B cell (primary cell): ENCODE data around the gene PTPN14. TPM values are rescaled to one million over a fixed set of nuclear protein-coding genes. Genes with fewer than 3 reads are reported as not detected.

Source experiments
- ATAC-seq: fragments of 200-7000 bp; cut with Tn5 transposase; one replicate; pipeline ENCODE4 v1.10.0; 2021; ENCODE audit warnings: low read depth, mild to moderate bottlenecking, moderate number of reproducible peaks, moderate library complexity
- CTCF ChIA-PET: fragments of 350-600 bp; sonication (Branson Sonifier 250); formaldehyde crosslinking; loops from one replicate; lab custom pipeline; 2021; ENCODE audit warnings: antibody characterized with exemption, inconsistent platforms; lab: Charles Lee
- POLR2A ChIA-PET: fragments of 350-600 bp; sonication (Branson Sonifier 250); formaldehyde crosslinking; loops from one replicate; lab custom pipeline; 2021; ENCODE audit warnings: antibody characterized with exemption; lab: Charles Lee
- DNase-seq: peaks from one replicate; pipeline ENCODE4 v3.0.0; 2013
- H2AFZ ChIP-seq: 2 replicates; pipeline ENCODE4 v1.6.1; 2012; ENCODE audit warnings: mild to moderate bottlenecking, low read depth, low read length; ENCODE audit not compliant: insufficient read depth, poor library complexity, severe bottlenecking
- H3K27ac ChIP-seq, 2 donors: 1 replicate in 1 of 2; 2 replicates in 1 of 2; pipeline ENCODE4 v1.5.1; 2012 to 2013; ENCODE audit warnings: low read length in 2 of 2, mild to moderate bottlenecking in 2 of 2, moderate library complexity in 1 of 2
- H3K27me3 ChIP-seq, 4 experiments: fragments of 200-600 bp in 1 of 4; sonication (generic) in 1 of 4; replicated peaks in 1 of 4; 1 replicate in 2 of 4; 2 replicates in 2 of 4; pipeline versions ENCODE4 v1.6.1 to v1.7.0; 2013 to 2016; ENCODE audit warnings: low read length in 3 of 4, mild to moderate bottlenecking in 2 of 4, mixed read lengths in 1 of 4, moderate library complexity in 1 of 4; ENCODE audit not compliant: insufficient read depth in 4 of 4, control insufficient read depth in 3 of 4; ENCODE audit errors: control extremely low read depth in 1 of 4
- H3K36me3 ChIP-seq, 2 experiments: replicated peaks in 1 of 2; 1 replicate in 1 of 2; 2 replicates in 1 of 2; pipeline versions ENCODE4 v1.6.1 to v1.7.1; 2013; ENCODE audit warnings: low read length in 1 of 2; ENCODE audit not compliant: insufficient read depth in 2 of 2, control insufficient read depth in 1 of 2; ENCODE audit errors: control extremely low read depth in 1 of 2, extremely low read depth in 1 of 2
- H3K4me1 ChIP-seq, 2 donors: fragments of 200-600 bp in 1 of 2; sonication (generic) in 1 of 2; 1 replicate in 1 of 2; 2 replicates in 1 of 2; pipeline versions ENCODE4 v1.5.1 to v1.6.1; 2013 to 2017; ENCODE audit warnings: low read length in 2 of 2; ENCODE audit not compliant: control insufficient read depth in 2 of 2, insufficient read depth in 2 of 2
- H3K4me2 ChIP-seq: replicated peaks from 2 replicates; pipeline ENCODE3; 2012; ENCODE audit warnings: mild to moderate bottlenecking, low read depth, low read length; ENCODE audit not compliant: poor library complexity, severe bottlenecking
- H3K4me3 ChIP-seq, 5 experiments: fragments of 200-600 bp in 1 of 5; sonication (generic) in 1 of 5; 1 replicate in 3 of 5; 2 replicates in 2 of 5; pipeline versions ENCODE4 v1.5.1 to v1.7.0; 2011 to 2016; ENCODE audit warnings: low read length in 4 of 5, mild to moderate bottlenecking in 4 of 5, low read depth in 2 of 5, control low read depth in 1 of 5, moderate library complexity in 1 of 5; ENCODE audit not compliant: insufficient read depth in 1 of 5; ENCODE audit errors: control extremely low read depth in 1 of 5, extremely low read depth in 1 of 5
- H3K79me2 ChIP-seq: fragments of 200-600 bp; sonication (generic); one replicate; pipeline ENCODE4 v1.6.0; 2016; ENCODE audit warnings: low read length; ENCODE audit not compliant: control insufficient read depth, insufficient read depth
- H3K9ac ChIP-seq: fragments of 200-600 bp; sonication (generic); 2 replicates; pipeline ENCODE4 v1.6.1; 2017; ENCODE audit warnings: mild to moderate bottlenecking, low read length, moderate library complexity
- H3K9me3 ChIP-seq, 3 donors: one replicate each; pipeline versions ENCODE4 v1.6.1 to v1.7.1; 2013; ENCODE audit warnings: low read length in 2 of 3; ENCODE audit not compliant: control insufficient read depth in 2 of 3, insufficient read depth in 1 of 3; ENCODE audit errors: control extremely low read depth in 1 of 3
- H4K20me1 ChIP-seq: 2 replicates; pipeline ENCODE4 v1.6.0; 2012; ENCODE audit warnings: mild to moderate bottlenecking, low read length; ENCODE audit not compliant: insufficient read depth, control insufficient read depth, poor library complexity, severe bottlenecking
- H3K27ac Mint-ChIP-seq: one replicate; pipeline ENCODE4 v1.8.0; 2021; ENCODE audit warnings: mixed read lengths
- H3K27me3 Mint-ChIP-seq: one replicate; pipeline ENCODE4 v1.8.0; 2021; ENCODE audit warnings: mixed read lengths
- H3K4me1 Mint-ChIP-seq: one replicate; pipeline ENCODE4 v1.8.0; 2021; ENCODE audit warnings: mixed read lengths
- H3K4me3 Mint-ChIP-seq: one replicate; pipeline ENCODE4 v1.8.0; 2021; ENCODE audit warnings: mixed read lengths
- H3K9me3 Mint-ChIP-seq: one replicate; pipeline ENCODE4 v1.8.0; 2022; ENCODE audit warnings: mixed read lengths; ENCODE audit not compliant: insufficient read depth
- EZH2 ChIP-seq: IDR thresholded peaks from 2 replicates; pipeline ENCODE4 v1.6.1; 2012; ENCODE audit warnings: borderline replicate concordance, low read depth, mild to moderate bottlenecking, moderate library complexity, low read length; ENCODE audit not compliant: insufficient read depth, poor library complexity, severe bottlenecking
- WGBS: methylation state at CpG from one replicate; pipeline ENCODE4 v1.1.5; 2013; ENCODE audit warnings: missing lambda C conversion rate; ENCODE audit not compliant: insufficient coverage; 5-methylcytosine and 5-hydroxymethylcytosine counted together
- intact Hi-C: fragments of 100-400 bp; cut with micrococcal nuclease; formaldehyde crosslinking; loops from one replicate; pipeline ENCODE4 v1.10.0; 2022
- polyA plus RNA-seq: library from polyadenylated mRNA; depleted of rRNA; stranded (reverse); fragments of >200 nt; gene quantifications from 2 replicates; pipeline ENCODE4 v1.2.3, GENCODE V29; 2012
- total RNA-seq, 2 donors: library from RNA; stranded (reverse); fragments of 120-200 nt in 1 of 2; gene quantifications; 1 replicate in 1 of 2; 2 replicates in 1 of 2; pipeline versions ENCODE4 v1.2.3 to v1.2.4, GENCODE V29; 2013 to 2022
- TF ChIP-seq, protein P1 (sequence below): fragments of 200-600 bp; IDR thresholded peaks from one replicate; pipeline ENCODE4 v1.8.0; 2022; ENCODE audit warnings: antibody characterized with exemption, mild to moderate bottlenecking

PTPN14 gene
- total and polyA plus RNA-seq, 2 donors (not counting 1 experiment from before 2014, with no cell fraction given): under 0.01 TPM; not detected in 1

GRCh38 chr1:214328770-214329469 lies 222.5 kb downstream of the PTPN14 start:
- H3K9me3 Mint-ChIP-seq: no peaks in the 10 kb centered on the region
- no peaks in the 10 kb centered on the region for H3K4me1 ChIP-seq
- no peak overlapping the region for H3K9ac ChIP-seq
- CTCF ChIA-PET: interaction anchor here (0.5 to 11.7 kb wide), 45 partner anchors 9 to 1206 kb away, joined by 3 to 643 read pairs (median 5); partner anchors contain the start of gene SMYD2
- no peaks in the 10 kb centered on the region for H3K27me3 Mint-ChIP-seq
- no peaks in the 10 kb centered on the region for H3K79me2 ChIP-seq
- 68% methylated on average over 10 of the region's 11 CpGs for WGBS
- no peaks in the 10 kb centered on the region for H3K9me3 ChIP-seq
- no peak overlapping the region for H3K4me3 ChIP-seq
- intact Hi-C loops: loop anchor here (1.0 to 5.0 kb wide), 4 partner anchors 47 to 1206 kb away; partner anchors contain the start of gene SMYD2
- ATAC-seq (peak; percentile 87), DNase-seq (peak; percentile 78)
- POLR2A ChIA-PET: no interaction called here
- no peaks in the 10 kb centered on the region for H4K20me1 ChIP-seq
- H3K4me3 Mint-ChIP-seq: no peak overlapping the region
- TF ChIP-seq, protein P1, sequence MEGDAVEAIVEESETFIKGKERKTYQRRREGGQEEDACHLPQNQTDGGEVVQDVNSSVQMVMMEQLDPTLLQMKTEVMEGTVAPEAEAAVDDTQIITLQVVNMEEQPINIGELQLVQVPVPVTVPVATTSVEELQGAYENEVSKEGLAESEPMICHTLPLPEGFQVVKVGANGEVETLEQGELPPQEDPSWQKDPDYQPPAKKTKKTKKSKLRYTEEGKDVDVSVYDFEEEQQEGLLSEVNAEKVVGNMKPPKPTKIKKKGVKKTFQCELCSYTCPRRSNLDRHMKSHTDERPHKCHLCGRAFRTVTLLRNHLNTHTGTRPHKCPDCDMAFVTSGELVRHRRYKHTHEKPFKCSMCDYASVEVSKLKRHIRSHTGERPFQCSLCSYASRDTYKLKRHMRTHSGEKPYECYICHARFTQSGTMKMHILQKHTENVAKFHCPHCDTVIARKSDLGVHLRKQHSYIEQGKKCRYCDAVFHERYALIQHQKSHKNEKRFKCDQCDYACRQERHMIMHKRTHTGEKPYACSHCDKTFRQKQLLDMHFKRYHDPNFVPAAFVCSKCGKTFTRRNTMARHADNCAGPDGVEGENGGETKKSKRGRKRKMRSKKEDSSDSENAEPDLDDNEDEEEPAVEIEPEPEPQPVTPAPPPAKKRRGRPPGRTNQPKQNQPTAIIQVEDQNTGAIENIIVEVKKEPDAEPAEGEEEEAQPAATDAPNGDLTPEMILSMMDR: peak; percentile 88
- no peak for TF ChIP-seq EZH2
- H3K27me3 ChIP-seq: no peaks in the 10 kb centered on the region
- H3K27ac Mint-ChIP-seq: peak overlapping the region; percentile 10
- no peak overlapping the region for H2AFZ ChIP-seq
- peaks cover 16% of the 10 kb centered on the region for H3K4me1 Mint-ChIP-seq
- no peak overlapping the region for H3K27ac ChIP-seq
- H3K4me2 ChIP-seq: no peak overlapping the region
- H3K36me3 ChIP-seq: peaks cover 0 to 12% of the 10 kb centered on the region in 2 experiments

GRCh38 chr1:214327514-214327913 lies 223.9 kb downstream of the PTPN14 start:
- Histone ChIP-seq H3K4me2 (no peak overlapping the region), H3K36me3 (peaks cover 0 to 12% of the 10 kb centered on the region in 2 experiments), H4K20me1 (no peaks in the 10 kb centered on the region), H3K27ac (no peak overlapping the region), H3K9ac (no peak overlapping the region), H3K9me3 (no peaks in the 10 kb centered on the region), H3K4me1 (no peaks in the 10 kb centered on the region), H3K27me3 (no peaks in the 10 kb centered on the region), H3K4me3 (no peak overlapping the region), H2AFZ (no peak overlapping the region), H3K79me2 (no peaks in the 10 kb centered on the region)
- POLR2A ChIA-PET: no interaction called here
- H3K4me1 Mint-ChIP-seq: peaks cover 16% of the 10 kb centered on the region
- TF ChIP-seq, protein P1: no peak
- no peak for TF ChIP-seq EZH2
- no peaks in the 10 kb centered on the region for H3K27me3 Mint-ChIP-seq
- no peak overlapping the region for H3K27ac Mint-ChIP-seq
- H3K4me3 Mint-ChIP-seq: no peak overlapping the region
- 43% methylated on average over 1 of the region's 1 CpG for WGBS
- intact Hi-C loops: loop anchor here (5.0 kb wide), 1 partner anchor 45 kb away; the partner anchor contains the start of gene SMYD2
- H3K9me3 Mint-ChIP-seq: no peaks in the 10 kb centered on the region
- ATAC-seq: no peak
- DNase-seq: no peak
- CTCF ChIA-PET: interaction anchor here (0.6 to 11.7 kb wide), 24 partner anchors 9 to 1086 kb away, joined by 3 to 643 read pairs (median 8); no protein-coding TSS in a partner anchor
